GM18511 (cell line): ENCODE results near the gene OR6Y1.

ENCODE experiments used
- ATAC-seq: cut with Tn5 transposase; IDR thresholded peaks from one replicate; pipeline ENCODE4 v1.9.1; 2021; ENCODE audit warnings: mild to moderate bottlenecking, moderate library complexity; ENCODE audit not compliant: unreplicated experiment

Gene OR6Y1

GRCh38 chr1:158507511-158507910 lies 46.7 kb downstream of the OR6Y1 start:
- ATAC-seq = no peak

GRCh38 chr1:158506369-158506987 lies 47.7 kb downstream of the OR6Y1 start:
- no peak for ATAC-seq

- no peak for ATAC-seq
Observed at GRCh38 chr1:158496374-158496773, 57.8 kb downstream of the OR6Y1 start.

GRCh38 chr1:158494796-158495195 lies 59.4 kb downstream of the OR6Y1 start:
- no peak for ATAC-seq
